ENCODE data around the gene LYAR.

LYAR gene

DNA sequence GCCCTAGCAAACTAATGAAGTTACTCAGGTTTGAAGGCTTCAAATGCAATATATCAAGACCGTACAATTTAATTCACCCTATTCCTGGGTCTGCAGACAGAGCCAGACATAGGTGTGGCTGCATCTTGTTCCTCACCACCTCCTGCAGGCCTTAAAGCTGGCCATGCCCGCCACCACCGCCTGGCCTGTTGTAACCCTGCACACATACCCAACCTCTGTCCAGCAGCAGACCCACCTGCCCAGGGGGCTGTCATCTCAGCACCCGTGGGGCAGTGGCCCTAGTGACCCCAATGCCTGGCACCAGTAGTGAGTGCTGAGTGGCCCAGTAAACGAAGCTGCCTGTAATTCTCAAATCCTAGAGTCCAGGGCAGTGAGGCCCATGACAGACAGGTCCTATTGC lies 40.8 kb upstream of the LYAR start:
- Histone ChIP-seq H3K36me3 (ENCODE audit: control insufficient read depth in 2 of 2, insufficient read depth in 1 of 2, low read length in 2 of 2) (no peaks in the 10 kb centered on the region), H3K27ac (ENCODE audit: extremely low read depth, low read depth, low read length) (no peak overlapping the region), H3K4me1 (ENCODE audit: control insufficient read depth, insufficient read depth, low read length) (no peaks in the 10 kb centered on the region), H3K4me3 (ENCODE audit: low read depth, low read length) (no peak overlapping the region), H3K9me3 (ENCODE audit: control insufficient read depth, insufficient read depth, low read depth, low read length) (no peaks in the 10 kb centered on the region)
- ChIA-PET CTCF (interaction anchor here (0.6 to 1.7 kb wide), 3 partner anchors 7 to 81 kb away, joined by 3 to 8 read pairs (median 3); no protein-coding TSS in a partner anchor), POLR2A (no interaction called here)
- TF ChIP-seq, protein P1, sequence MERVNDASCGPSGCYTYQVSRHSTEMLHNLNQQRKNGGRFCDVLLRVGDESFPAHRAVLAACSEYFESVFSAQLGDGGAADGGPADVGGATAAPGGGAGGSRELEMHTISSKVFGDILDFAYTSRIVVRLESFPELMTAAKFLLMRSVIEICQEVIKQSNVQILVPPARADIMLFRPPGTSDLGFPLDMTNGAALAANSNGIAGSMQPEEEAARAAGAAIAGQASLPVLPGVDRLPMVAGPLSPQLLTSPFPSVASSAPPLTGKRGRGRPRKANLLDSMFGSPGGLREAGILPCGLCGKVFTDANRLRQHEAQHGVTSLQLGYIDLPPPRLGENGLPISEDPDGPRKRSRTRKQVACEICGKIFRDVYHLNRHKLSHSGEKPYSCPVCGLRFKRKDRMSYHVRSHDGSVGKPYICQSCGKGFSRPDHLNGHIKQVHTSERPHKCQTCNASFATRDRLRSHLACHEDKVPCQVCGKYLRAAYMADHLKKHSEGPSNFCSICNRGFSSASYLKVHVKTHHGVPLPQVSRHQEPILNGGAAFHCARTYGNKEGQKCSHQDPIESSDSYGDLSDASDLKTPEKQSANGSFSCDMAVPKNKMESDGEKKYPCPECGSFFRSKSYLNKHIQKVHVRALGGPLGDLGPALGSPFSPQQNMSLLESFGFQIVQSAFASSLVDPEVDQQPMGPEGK (tag by site-specific recombination; IDR thresholded peaks at IDR 0.05) = no peak
- TF ChIP-seq ZNF175 (tag by site-specific recombination; IDR thresholded peaks at IDR 0.05) (no peak), ZNF341 (tag by site-specific recombination; IDR thresholded peaks at IDR 0.05; ENCODE audit: low read depth) (no peak), ZNF19 (tag by site-specific recombination; IDR thresholded peaks at IDR 0.05; ENCODE audit: low read depth) (no peak), ZNF239 (tag by site-specific recombination; IDR thresholded peaks at IDR 0.05) (no peak), SCRT2 (tag by site-specific recombination; IDR thresholded peaks at IDR 0.05) (no peak), ZNF521 (tag by site-specific recombination; IDR thresholded peaks at IDR 0.05) (no peak)
- TF ChIP-seq, protein P2, sequence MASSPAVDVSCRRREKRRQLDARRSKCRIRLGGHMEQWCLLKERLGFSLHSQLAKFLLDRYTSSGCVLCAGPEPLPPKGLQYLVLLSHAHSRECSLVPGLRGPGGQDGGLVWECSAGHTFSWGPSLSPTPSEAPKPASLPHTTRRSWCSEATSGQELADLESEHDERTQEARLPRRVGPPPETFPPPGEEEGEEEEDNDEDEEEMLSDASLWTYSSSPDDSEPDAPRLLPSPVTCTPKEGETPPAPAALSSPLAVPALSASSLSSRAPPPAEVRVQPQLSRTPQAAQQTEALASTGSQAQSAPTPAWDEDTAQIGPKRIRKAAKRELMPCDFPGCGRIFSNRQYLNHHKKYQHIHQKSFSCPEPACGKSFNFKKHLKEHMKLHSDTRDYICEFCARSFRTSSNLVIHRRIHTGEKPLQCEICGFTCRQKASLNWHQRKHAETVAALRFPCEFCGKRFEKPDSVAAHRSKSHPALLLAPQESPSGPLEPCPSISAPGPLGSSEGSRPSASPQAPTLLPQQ (tag by site-specific recombination; IDR thresholded peaks at IDR 0.05) = no peak

DNA sequence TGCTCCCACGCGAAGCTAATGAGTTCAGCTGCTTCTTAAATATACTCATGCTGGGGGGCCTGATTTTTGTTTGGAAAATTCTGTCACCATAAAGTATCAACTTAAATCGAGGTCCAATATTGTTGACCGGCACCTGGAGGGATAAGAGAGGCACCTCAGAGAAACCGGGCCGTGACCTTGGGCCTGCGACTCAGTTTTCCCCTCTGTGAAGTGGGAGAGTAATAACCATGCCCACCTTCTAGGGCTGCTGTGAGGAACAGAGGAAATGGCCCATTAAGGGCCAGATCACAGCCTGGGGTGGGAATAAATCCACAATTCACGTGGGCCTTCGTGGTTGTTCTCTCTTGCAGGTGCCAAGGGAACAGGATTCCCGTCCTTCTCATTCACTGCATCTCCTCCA lies 39.5 kb upstream of the LYAR start:
- no peak for TF ChIP-seq ZBTB48 (tag by site-specific recombination; IDR thresholded peaks at IDR 0.05)
- no peak for TF ChIP-seq ZNF24 (tag by site-specific recombination; IDR thresholded peaks at IDR 0.05)
- TF ChIP-seq KLF16 (tag by site-specific recombination; IDR thresholded peaks at IDR 0.05) = no peak
- no peak for TF ChIP-seq ZNF701 (tag by site-specific recombination; IDR thresholded peaks at IDR 0.05)
- no peak for TF ChIP-seq WT1 (tag by site-specific recombination; IDR thresholded peaks at IDR 0.05)
- TF ChIP-seq ZBTB7A (tag by site-specific recombination; IDR thresholded peaks at IDR 0.05; ENCODE audit: low read depth) = no peak
- no peak for TF ChIP-seq ZNF404 (tag by site-specific recombination; IDR thresholded peaks at IDR 0.05)
- no peak for TF ChIP-seq ZNF677 (tag by site-specific recombination; IDR thresholded peaks at IDR 0.05)
- TF ChIP-seq ZNF292 (tag by site-specific recombination; IDR thresholded peaks at IDR 0.05; ENCODE audit: borderline replicate concordance, low read depth) = no peak
- TF ChIP-seq KLF10 (tag by site-specific recombination; IDR thresholded peaks at IDR 0.05) = no peak
- TF ChIP-seq GLIS2 (tag by site-specific recombination; IDR thresholded peaks at IDR 0.05) = no peak
- TF ChIP-seq REPIN1 (tag by site-specific recombination; IDR thresholded peaks at IDR 0.05; ENCODE audit: low read depth) = no peak
- TF ChIP-seq ZFP69B (tag by site-specific recombination; IDR thresholded peaks at IDR 0.05) = no peak
- TF ChIP-seq ZNF302 (tag by site-specific recombination; IDR thresholded peaks at IDR 0.05; ENCODE audit: low read depth) = no peak
- no peak for TF ChIP-seq ZNF654 (tag by site-specific recombination; IDR thresholded peaks at IDR 0.05; ENCODE audit: low read depth)
- TF ChIP-seq MYNN (tag by site-specific recombination; IDR thresholded peaks at IDR 0.05; ENCODE audit: borderline replicate concordance) = no peak
- TF ChIP-seq ZNF600 (tag by site-specific recombination; IDR thresholded peaks at IDR 0.05) = no peak
- TF ChIP-seq SETDB1 (IDR thresholded peaks at IDR 0.05; ENCODE audit: insufficient read length, low read length) = no peak
- TF ChIP-seq IKZF3 (tag by site-specific recombination; IDR thresholded peaks at IDR 0.05) = no peak
- no peaks in the 10 kb centered on the region for H3K4me1 ChIP-seq (ENCODE audit: control insufficient read depth, insufficient read depth, low read length)
- no peaks in the 10 kb centered on the region for H3K36me3 ChIP-seq (ENCODE audit: control insufficient read depth in 2 of 2, insufficient read depth in 1 of 2, low read length in 2 of 2)
- ChIA-PET POLR2A (no interaction called here), CTCF (no interaction called here)
- no peaks in the 10 kb centered on the region for H3K9me3 ChIP-seq (ENCODE audit: control insufficient read depth, insufficient read depth, low read depth, low read length)
- no peak overlapping the region for H3K4me3 ChIP-seq (ENCODE audit: low read depth, low read length)
- no peak overlapping the region for H3K27ac ChIP-seq (ENCODE audit: extremely low read depth, low read depth, low read length)

All from HEK293 (cell line).